Karpas-422 (cell line): ENCODE data around the gene CCR2. TPM values are rescaled to one million over a fixed set of nuclear protein-coding genes. Genes with fewer than 3 reads are reported as not detected.
A peak's percentile ranks its signal among the peaks of the same experiment; 100 is the strongest.

Source experiments
- DNase-seq: peaks from one replicate; pipeline ENCODE4 v3.0.0-alpha.2; 2015
- H2AFZ ChIP-seq: fragments of 200-600 bp; sonication (generic); 2 replicates; pipeline ENCODE4 v1.6.1; 2014; ENCODE audit warnings: antibody characterized with exemption, low read length, mixed read lengths
- H3K27ac ChIP-seq: fragments of 200-600 bp; sonication (generic); 2 replicates; pipeline ENCODE4 v1.5.1; 2014; ENCODE audit warnings: mild to moderate bottlenecking, low read length, moderate library complexity
- H3K27me3 ChIP-seq: fragments of 200-600 bp; sonication (generic); 2 replicates; pipeline ENCODE4 v1.6.1; 2014; ENCODE audit warnings: low read length, mixed read lengths
- H3K36me3 ChIP-seq: fragments of 200-600 bp; sonication (generic); 2 replicates; pipeline ENCODE4 v1.6.1; 2014; ENCODE audit warnings: low read length, mixed read lengths; ENCODE audit not compliant: insufficient read depth
- H3K4me1 ChIP-seq: fragments of 200-600 bp; sonication (generic); 2 replicates; pipeline ENCODE4 v1.6.1; 2014; ENCODE audit warnings: mild to moderate bottlenecking, low read length, mixed read lengths
- H3K4me2 ChIP-seq: fragments of 200-600 bp; sonication (generic); 2 replicates; pipeline ENCODE4 v1.6.1; 2014; ENCODE audit warnings: low read length, low read depth, mild to moderate bottlenecking; ENCODE audit not compliant: poor library complexity, severe bottlenecking
- H3K4me3 ChIP-seq: fragments of 200-600 bp; sonication (generic); 2 replicates; pipeline ENCODE4 v1.5.1; 2014; ENCODE audit warnings: mild to moderate bottlenecking, antibody characterized with exemption, low read length, mixed read lengths
- H3K79me2 ChIP-seq: fragments of 200-600 bp; sonication (generic); 2 replicates; pipeline ENCODE4 v1.6.1; 2014; ENCODE audit warnings: mild to moderate bottlenecking, low read length, mixed read lengths
- H3K9ac ChIP-seq: fragments of 200-600 bp; sonication (generic); 2 replicates; pipeline ENCODE4 v1.6.0; 2014; ENCODE audit warnings: low read length
- H3K9me2 ChIP-seq: fragments of 200-600 bp; sonication (generic), shearing (Covaris generic); replicated peaks from 2 replicates; pipeline ENCODE4 v1.6.0; 2014; ENCODE audit warnings: mild to moderate bottlenecking, low read length, moderate library complexity; ENCODE audit not compliant: insufficient read depth
- H3K9me3 ChIP-seq: fragments of 300-700, 200-600 bp; sonication (generic); 2 replicates; pipeline ENCODE4 v1.6.1; 2014; ENCODE audit warnings: low read length, mixed read lengths
- H4K20me1 ChIP-seq: fragments of 200-600 bp; sonication (generic); 2 replicates; pipeline ENCODE4 v1.6.1; 2014; ENCODE audit warnings: mild to moderate bottlenecking, antibody characterized with exemption, low read length, low read depth; ENCODE audit not compliant: insufficient read depth
- total RNA-seq: library from RNA; depleted of rRNA; stranded (reverse); fragments of >200 nt; shearing (Covaris generic); gene quantifications from 2 replicates; pipeline ENCODE4 v1.2.3, GENCODE V29; 2014; ENCODE audit warnings: low replicate concordance

CCR2 gene
- total RNA-seq, 1 experiment from 2014 or later: not detected

DNA sequence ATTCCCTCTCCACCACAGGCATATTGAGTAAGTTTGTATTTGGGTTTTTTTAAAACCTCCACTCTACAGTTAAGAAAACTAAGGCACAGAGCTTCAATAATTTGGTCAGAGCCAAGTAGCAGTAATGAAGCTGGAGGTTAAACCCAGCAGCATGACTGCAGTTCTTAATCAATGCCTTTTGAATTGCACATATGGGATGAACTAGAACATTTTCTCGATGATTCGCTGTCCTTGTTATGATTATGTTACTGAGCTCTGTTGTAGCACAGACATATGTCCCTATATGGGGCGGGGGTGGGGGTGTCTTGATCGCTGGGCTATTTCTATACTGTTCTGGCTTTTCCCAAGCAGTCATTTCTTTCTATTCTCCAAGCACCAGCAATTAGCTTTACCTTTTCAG, 15.2 kb downstream of the CCR2 start:
- DNase-seq: no peak
- Histone ChIP-seq H3K36me3 (no peaks in the 10 kb centered on the region), H3K27me3 (0 out of 2 replicates have a peak, but pooled peaks cover under 1% of the 10 kb centered on the region), H3K4me3 (no peak overlapping the region), H2AFZ (no peak overlapping the region), H3K9me2 (no peaks in the 10 kb centered on the region), H3K27ac (no peak overlapping the region), H3K4me2 (no peak overlapping the region), H3K9ac (no peak overlapping the region), H3K9me3 (no peaks in the 10 kb centered on the region), H3K79me2 (no peaks in the 10 kb centered on the region), H4K20me1 (no peaks in the 10 kb centered on the region), H3K4me1 (no peaks in the 10 kb centered on the region)

DNA sequence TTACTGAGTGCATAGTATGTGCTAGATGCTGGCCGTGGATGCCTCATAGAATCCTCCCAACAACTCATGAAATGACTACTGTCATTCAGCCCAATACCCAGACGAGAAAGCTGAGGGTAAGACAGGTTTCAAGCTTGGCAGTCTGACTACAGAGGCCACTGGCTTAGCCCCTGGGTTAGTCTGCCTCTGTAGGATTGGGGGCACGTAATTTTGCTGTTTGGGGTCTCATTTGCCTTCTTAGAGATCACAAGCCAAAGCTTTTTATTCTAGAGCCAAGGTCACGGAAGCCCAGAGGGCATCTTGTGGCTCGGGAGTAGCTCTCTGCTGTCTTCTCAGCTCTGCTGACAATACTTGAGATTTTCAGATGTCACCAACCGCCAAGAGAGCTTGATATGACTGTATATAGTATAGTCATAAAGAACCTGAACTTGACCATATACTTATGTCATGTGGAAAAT, 15.8 kb downstream of the CCR2 start:
- H3K27ac ChIP-seq: no peak overlapping the region
- DNase-seq: no peak
- 0 out of 2 replicates have a peak, but pooled peaks cover 3% of the 10 kb centered on the region for H3K27me3 ChIP-seq
- H3K9ac ChIP-seq: no peak overlapping the region
- no peaks in the 10 kb centered on the region for H3K4me1 ChIP-seq
- no peak overlapping the region for H2AFZ ChIP-seq
- no peaks in the 10 kb centered on the region for H3K79me2 ChIP-seq
- no peaks in the 10 kb centered on the region for H4K20me1 ChIP-seq
- H3K9me3 ChIP-seq: no peaks in the 10 kb centered on the region
- H3K9me2 ChIP-seq: no peaks in the 10 kb centered on the region
- no peaks in the 10 kb centered on the region for H3K36me3 ChIP-seq
- H3K4me3 ChIP-seq: no peak overlapping the region
- H3K4me2 ChIP-seq: no peak overlapping the region

DNA sequence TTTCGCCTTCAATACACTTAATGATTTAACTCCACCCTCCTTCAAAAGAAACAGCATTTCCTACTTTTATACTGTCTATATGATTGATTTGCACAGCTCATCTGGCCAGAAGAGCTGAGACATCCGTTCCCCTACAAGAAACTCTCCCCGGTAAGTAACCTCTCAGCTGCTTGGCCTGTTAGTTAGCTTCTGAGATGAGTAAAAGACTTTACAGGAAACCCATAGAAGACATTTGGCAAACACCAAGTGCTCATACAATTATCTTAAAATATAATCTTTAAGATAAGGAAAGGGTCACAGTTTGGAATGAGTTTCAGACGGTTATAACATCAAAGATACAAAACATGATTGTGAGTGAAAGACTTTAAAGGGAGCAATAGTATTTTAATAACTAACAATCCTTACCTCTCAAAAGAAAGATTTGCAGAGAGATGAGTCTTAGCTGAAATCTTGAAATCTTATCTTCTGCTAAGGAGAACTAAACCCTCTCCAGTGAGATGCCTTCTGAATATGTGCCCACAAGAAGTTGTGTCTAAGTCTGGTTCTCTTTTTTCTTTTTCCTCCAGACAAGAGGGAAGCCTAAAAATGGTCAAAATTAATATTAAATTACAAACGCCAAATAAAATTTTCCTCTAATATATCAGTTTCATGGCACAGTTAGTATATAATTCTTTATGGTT, 17.1 kb downstream of the CCR2 start, which contains the start of gene CCR5:
CCR5 (plus strand) TSS at position 108 of the 680 bp plus-strand sequence. CDS start 1,957 bp downstream, outside the sequence.
- H3K9me3 ChIP-seq: no peaks in the 10 kb centered on the region
- H3K36me3 ChIP-seq: no peaks in the 10 kb centered on the region
- no peaks in the 10 kb centered on the region for H4K20me1 ChIP-seq
- no peak within 1 kb of the TSS for H2AFZ ChIP-seq
- no peaks in the 10 kb centered on the region for H3K9me2 ChIP-seq
- H3K4me3 ChIP-seq: no peak within 1 kb of the TSS
- no peak within 1 kb of the TSS for H3K27ac ChIP-seq
- no peaks in the 10 kb centered on the region for H3K79me2 ChIP-seq
- 0 out of 2 replicates have a peak, but pooled peaks cover 3% of the 10 kb centered on the region for H3K27me3 ChIP-seq
- no peak within 1 kb of the TSS for H3K9ac ChIP-seq
- H3K4me2 ChIP-seq: no peak within 1 kb of the TSS
- DNase-seq: no peak
- no peaks in the 10 kb centered on the region for H3K4me1 ChIP-seq

DNA sequence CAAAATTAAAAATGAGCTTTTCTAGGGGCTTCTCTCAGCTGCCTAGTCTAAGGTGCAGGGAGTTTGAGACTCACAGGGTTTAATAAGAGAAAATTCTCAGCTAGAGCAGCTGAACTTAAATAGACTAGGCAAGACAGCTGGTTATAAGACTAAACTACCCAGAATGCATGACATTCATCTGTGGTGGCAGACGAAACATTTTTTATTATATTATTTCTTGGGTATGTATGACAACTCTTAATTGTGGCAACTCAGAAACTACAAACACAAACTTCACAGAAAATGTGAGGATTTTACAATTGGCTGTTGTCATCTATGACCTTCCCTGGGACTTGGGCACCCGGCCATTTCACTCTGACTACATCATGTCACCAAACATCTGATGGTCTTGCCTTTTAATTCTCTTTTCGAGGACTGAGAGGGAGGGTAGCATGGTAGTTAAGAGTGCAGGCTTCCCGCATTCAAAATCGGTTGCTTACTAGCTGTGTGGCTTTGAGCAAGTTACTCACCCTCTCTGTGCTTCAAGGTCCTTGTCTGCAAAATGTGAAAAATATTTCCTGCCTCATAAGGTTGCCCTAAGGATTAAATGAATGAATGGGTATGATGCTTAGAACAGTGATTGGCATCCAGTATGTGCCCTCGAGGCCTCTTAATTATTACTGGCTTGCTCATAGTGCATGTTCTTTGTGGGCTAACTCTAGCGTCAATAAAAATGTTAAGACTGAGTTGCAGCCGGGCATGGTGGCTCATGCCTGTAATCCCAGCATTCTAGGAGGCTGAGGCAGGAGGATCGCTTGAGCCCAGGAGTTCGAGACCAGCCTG, 17.8 kb downstream of the CCR2 start:
- DNase-seq: no peak
- H3K4me2 ChIP-seq: no peak overlapping the region
- no peaks in the 10 kb centered on the region for H3K9me2 ChIP-seq
- no peaks in the 10 kb centered on the region for H3K79me2 ChIP-seq
- 0 out of 2 replicates have a peak, but pooled peaks cover 3% of the 10 kb centered on the region for H3K27me3 ChIP-seq
- no peaks in the 10 kb centered on the region for H3K4me1 ChIP-seq
- no peak overlapping the region for H3K27ac ChIP-seq
- no peaks in the 10 kb centered on the region for H3K9me3 ChIP-seq
- no peaks in the 10 kb centered on the region for H4K20me1 ChIP-seq
- H3K4me3 ChIP-seq: no peak overlapping the region
- no peak overlapping the region for H2AFZ ChIP-seq
- H3K9ac ChIP-seq: no peak overlapping the region
- no peaks in the 10 kb centered on the region for H3K36me3 ChIP-seq

DNA sequence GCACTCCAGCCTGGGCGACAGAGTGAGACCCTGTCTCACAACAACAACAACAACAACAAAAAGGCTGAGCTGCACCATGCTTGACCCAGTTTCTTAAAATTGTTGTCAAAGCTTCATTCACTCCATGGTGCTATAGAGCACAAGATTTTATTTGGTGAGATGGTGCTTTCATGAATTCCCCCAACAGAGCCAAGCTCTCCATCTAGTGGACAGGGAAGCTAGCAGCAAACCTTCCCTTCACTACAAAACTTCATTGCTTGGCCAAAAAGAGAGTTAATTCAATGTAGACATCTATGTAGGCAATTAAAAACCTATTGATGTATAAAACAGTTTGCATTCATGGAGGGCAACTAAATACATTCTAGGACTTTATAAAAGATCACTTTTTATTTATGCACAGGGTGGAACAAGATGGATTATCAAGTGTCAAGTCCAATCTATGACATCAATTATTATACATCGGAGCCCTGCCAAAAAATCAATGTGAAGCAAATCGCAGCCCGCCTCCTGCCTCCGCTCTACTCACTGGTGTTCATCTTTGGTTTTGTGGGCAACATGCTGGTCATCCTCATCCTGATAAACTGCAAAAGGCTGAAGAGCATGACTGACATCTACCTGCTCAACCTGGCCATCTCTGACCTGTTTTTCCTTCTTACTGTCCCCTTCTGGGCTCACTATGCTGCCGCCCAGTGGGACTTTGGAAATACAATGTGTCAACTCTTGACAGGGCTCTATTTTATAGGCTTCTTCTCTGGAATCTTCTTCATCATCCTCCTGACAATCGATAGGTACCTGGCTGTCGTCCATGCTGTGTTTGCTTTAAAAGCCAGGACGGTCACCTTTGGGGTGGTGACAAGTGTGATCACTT, 18.8 kb downstream of the CCR2 start:
- 0 out of 2 replicates have a peak, but pooled peaks cover 3% of the 10 kb centered on the region for H3K27me3 ChIP-seq
- H3K36me3 ChIP-seq: no peaks in the 10 kb centered on the region
- no peak overlapping the region for H3K9ac ChIP-seq
- H3K9me3 ChIP-seq: no peaks in the 10 kb centered on the region
- H3K9me2 ChIP-seq: no peaks in the 10 kb centered on the region
- H3K4me2 ChIP-seq: no peak overlapping the region
- DNase-seq: peak; percentile 71
- no peaks in the 10 kb centered on the region for H3K4me1 ChIP-seq
- no peak overlapping the region for H2AFZ ChIP-seq
- no peaks in the 10 kb centered on the region for H3K79me2 ChIP-seq
- no peaks in the 10 kb centered on the region for H4K20me1 ChIP-seq
- H3K4me3 ChIP-seq: no peak overlapping the region
- no peak overlapping the region for H3K27ac ChIP-seq

DNA sequence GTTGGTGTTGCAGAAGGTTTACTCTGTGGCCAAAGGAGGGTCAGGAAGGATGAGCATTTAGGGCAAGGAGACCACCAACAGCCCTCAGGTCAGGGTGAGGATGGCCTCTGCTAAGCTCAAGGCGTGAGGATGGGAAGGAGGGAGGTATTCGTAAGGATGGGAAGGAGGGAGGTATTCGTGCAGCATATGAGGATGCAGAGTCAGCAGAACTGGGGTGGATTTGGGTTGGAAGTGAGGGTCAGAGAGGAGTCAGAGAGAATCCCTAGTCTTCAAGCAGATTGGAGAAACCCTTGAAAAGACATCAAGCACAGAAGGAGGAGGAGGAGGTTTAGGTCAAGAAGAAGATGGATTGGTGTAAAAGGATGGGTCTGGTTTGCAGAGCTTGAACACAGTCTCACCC, 20.8 kb downstream of the CCR2 start:
- no peaks in the 10 kb centered on the region for H3K79me2 ChIP-seq
- H3K9me3 ChIP-seq: no peaks in the 10 kb centered on the region
- H3K4me3 ChIP-seq: no peak overlapping the region
- no peak overlapping the region for H3K9ac ChIP-seq
- H3K9me2 ChIP-seq: no peaks in the 10 kb centered on the region
- no peaks in the 10 kb centered on the region for H3K36me3 ChIP-seq
- DNase-seq: no peak
- no peak overlapping the region for H3K4me2 ChIP-seq
- peaks cover under 1% of the 10 kb centered on the region; the same call in 1 of the 2 replicates for H3K4me1 ChIP-seq
- no peak overlapping the region for H2AFZ ChIP-seq
- H3K27me3 ChIP-seq: 0 out of 2 replicates have a peak, but pooled peaks cover 3% of the 10 kb centered on the region
- no peaks in the 10 kb centered on the region for H4K20me1 ChIP-seq
- no peak overlapping the region for H3K27ac ChIP-seq

DNA sequence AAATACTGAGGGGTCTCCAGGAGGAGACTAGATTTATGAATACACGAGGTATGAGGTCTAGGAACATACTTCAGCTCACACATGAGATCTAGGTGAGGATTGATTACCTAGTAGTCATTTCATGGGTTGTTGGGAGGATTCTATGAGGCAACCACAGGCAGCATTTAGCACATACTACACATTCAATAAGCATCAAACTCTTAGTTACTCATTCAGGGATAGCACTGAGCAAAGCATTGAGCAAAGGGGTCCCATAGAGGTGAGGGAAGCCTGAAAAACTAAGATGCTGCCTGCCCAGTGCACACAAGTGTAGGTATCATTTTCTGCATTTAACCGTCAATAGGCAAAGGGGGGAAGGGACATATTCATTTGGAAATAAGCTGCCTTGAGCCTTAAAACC, 21.3 kb downstream of the CCR2 start:
- Histone ChIP-seq H3K9ac (no peak overlapping the region), H3K4me3 (no peak overlapping the region), H3K4me1 (peaks cover 5% of the 10 kb centered on the region), H3K79me2 (no peaks in the 10 kb centered on the region), H4K20me1 (no peaks in the 10 kb centered on the region), H3K27me3 (0 out of 2 replicates have a peak, but pooled peaks cover 3% of the 10 kb centered on the region), H3K9me3 (no peaks in the 10 kb centered on the region), H3K9me2 (no peaks in the 10 kb centered on the region), H3K36me3 (no peaks in the 10 kb centered on the region), H3K4me2 (no peak overlapping the region), H3K27ac (no peak overlapping the region), H2AFZ (no peak overlapping the region)
- DNase-seq: no peak
